ENCODE data around the gene KIR3DL3.
"Not testable (repeated sequence)": the region's sequence is repeated elsewhere in the genome, so short reads cannot be mapped to it uniquely, and the experiment has no call there.

GRCh38 chr19:54778896-54779295 is 54.7 kb downstream of the KIR3DL3 start:
- not testable (repeated sequence) for TF ChIP-seq CTCF (conservative IDR thresholded peaks at IDR 0.05); ZFX (IDR thresholded peaks at IDR 0.05)

Data from C4-2B (cell line).